HL-60/S4 (cell line): ENCODE data around the gene MAP3K9.

ENCODE experiments used
- in situ Hi-C: fragments of 300-500 bp; cut with MboI; formaldehyde crosslinking; loops from 2 replicates; pipeline ENCODE4 v1.14.3; 2022; ENCODE audit warnings: low sequenced_read_pairs

MAP3K9 gene

DNA sequence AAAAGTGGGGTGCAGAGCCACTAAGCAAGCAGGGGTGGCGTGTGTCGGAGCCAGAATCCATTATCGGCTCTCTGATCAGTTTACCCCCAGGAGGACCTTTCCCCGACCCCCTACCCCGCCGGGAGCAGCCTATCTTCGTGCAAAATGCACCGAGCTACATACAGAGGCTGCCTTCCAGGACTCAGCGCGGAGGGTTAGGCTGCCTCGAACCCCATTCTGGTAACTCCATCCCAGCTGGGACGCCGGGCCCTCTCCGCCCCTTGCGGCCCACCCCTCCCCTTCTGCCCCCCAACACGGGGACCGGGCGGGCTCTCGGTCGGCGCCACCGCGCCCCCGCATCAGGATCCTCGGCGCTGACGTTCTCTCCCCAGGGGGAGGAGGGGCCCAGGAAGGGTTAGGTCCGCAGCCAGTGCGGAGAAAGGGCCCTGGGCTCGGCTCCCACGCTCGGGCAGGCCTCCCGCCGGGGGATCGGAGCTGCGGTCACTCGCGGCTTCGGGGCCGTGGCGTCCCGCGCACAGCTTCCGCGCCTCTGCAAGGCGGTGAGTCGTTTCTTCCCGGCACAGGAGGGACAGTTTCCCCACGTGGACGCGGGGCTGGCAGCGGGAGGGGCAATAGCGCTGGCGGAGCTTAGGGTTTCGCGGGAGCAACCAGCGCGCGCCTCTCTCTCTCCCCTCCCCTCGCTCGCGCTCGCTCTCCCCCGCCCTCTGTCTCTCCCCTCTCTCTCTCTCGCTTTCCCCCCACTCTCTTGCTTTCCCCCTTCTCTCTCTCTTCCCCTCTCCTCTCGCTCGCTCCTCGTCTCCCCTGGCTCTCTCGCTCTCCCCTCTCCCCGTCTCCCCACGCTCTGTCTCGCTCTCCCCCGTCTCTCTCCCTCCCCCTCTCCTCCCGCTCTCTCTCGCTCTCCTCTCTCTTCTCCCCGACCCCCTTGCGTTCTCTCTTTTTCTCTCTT is 12.5 kb upstream of the MAP3K9 start:
- in situ Hi-C loops, result loop anchor here (25.0 kb wide), 1 partner anchor 210 kb away; the partner anchor contains the start of gene MED6

DNA sequence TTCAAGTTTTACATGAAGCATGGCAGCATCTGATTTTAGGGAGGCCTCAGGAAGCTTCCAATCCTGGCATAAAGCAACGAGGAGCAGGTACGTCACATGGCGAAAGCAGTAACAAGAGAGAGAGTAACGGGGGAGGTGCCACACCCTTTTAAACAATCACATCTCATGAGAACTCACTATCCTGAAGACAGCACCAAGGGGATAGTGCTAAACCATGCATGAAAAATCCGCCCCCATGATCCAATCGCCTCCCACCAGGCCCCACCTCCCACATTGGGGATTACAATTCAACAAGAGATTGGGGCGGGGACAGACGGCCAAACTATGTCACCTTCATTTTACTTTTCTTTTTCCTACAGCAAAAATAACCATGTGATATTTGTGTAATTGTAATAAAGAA is 7.2 kb upstream of the MAP3K9 start:
- in situ Hi-C loops, result loop anchor here (25.0 kb wide), 1 partner anchor 204 kb away; the partner anchor contains the start of gene MED6

- in situ Hi-C loops, result loop anchor here (25.0 kb wide), 1 partner anchor 202 kb away; the partner anchor contains the start of gene MED6
These were observed 5.2 kb upstream of the MAP3K9 start for GRCh38 chr14:70814466-70814865.

- in situ Hi-C loops, result loop anchor here (25.0 kb wide), 1 partner anchor 200 kb away; the partner anchor contains the start of gene MED6
These were observed 3.0 kb upstream of the MAP3K9 start for GRCh38 chr14:70812124-70812818.

DNA sequence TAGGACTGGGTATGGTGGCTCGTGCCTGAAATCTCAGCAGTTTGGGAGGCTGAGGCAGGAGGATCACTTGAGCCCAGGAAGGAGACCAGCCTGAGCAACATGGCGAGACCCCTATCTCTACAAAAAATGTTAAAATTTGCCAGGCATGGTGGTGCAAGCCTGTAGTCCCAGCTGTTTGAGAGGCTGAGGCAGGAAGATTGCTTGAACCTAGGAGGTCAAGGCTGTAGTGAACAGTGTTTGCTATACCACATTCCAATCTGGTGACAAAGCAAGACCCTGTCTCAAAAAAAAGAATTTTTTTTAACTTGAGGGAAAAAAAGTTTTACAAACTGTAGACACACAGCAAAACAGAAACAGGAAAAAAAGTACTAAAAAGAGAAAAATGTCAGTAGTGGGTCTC is 2.3 kb upstream of the MAP3K9 start:
- in situ Hi-C loops, result loop anchor here (25.0 kb wide), 1 partner anchor 199 kb away; the partner anchor contains the start of gene MED6

DNA sequence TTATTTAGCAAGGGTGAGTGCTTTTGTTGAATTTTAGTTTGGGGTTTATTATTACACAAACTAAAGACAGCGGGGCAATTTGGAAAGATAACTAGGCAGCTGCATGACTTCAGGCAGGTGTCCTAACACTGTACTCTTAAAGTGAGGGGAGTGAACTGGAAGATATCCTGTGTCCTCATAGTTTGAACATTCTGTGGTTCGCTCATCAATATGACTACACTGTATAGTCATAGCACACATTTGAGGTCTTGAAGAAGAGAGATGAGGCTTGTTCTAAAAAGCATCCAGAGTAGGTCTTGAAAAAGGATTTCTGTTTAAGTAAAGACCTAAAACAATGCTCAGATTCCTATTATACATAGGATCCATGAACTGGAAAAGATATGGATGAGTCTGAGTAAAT is 1.7 kb upstream of the MAP3K9 start:
- in situ Hi-C loops, result loop anchor here (25.0 kb wide), 1 partner anchor 199 kb away; the partner anchor contains the start of gene MED6

DNA sequence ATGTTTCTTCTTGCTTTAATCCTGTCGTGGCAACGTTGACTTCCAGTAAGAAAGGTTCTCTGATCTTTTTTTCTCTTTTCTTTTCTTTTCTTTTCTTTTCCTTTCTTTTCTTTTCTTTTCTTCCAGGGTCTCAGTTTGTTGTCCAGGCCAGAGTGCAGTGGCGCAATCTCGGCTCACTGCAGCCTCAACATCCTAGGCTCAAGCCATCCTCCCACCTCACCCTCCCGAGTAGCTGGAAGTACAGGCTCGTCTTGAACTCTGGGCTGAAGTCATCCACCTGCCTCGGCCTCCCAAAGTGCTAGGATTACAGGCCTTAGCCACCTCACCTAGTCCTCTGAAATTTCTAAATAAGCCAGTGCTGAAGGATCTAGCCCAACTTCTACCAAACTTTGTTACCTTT is 1.3 kb upstream of the MAP3K9 start:
- in situ Hi-C loops, result loop anchor here (25.0 kb wide), 1 partner anchor 198 kb away; the partner anchor contains the start of gene MED6

- in situ Hi-C loops, result loop anchor here (25.0 kb wide), 1 partner anchor 196 kb away; the partner anchor contains the start of gene MED6
These were observed 693 bp downstream of the MAP3K9 start for GRCh38 chr14:70808416-70809224.

DNA sequence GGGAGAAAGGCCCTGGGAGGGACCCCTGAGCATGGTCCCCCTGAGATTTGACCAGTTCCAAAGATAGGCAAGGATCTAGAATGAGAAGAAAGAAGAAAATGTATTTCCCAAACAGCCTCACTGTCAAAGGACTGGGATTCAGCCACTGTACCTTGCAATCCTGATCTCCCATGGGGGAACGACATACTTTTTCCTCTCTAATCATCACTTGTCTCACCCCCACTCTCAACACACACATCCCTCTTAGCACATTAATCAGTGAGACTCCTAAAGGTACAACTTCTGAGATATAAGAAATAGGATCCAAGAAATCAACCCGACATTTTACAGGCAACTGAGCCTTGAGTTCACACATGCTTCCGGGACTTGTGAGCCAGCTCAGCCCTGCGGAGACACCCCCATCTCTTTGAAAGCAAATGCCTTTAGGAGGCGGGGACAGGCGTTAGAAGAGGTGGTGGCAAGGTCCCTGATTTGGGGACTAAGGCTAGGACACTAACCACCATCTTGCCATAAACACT is 1.4 kb downstream of the MAP3K9 start:
- in situ Hi-C loops, result loop anchor here (25.0 kb wide), 1 partner anchor 196 kb away; the partner anchor contains the start of gene MED6

DNA sequence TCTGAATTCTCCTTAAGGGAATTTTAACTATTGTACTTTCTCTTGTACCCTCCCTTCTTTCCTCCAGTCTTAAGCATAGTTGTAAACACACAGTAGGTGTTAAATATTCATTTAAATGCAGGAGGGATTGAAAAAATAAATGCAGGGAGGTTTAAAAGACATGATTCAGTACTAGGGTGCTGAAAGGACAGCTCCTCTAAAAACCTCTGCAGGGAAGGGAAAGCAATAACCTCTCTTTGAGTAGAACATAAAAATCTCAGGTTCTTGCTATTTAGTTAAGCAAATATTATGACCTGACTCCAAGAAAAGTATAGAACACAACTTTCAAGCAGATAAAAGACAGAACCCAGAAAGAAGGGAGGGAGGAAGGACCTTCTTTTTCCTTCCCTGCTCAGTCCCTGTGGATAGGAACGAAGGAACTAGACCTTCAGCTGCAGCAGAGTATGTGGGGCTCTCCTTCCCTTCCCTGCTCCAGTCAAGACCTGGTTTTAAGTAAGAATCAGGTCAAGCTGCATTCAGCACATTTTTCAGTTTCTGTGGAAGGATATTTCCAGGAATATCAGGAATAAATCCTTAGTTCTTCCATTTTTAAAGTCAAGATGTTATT is 4.7 kb downstream of the MAP3K9 start:
- in situ Hi-C loops, result loop anchor here (25.0 kb wide), 1 partner anchor 192 kb away; the partner anchor contains the start of gene MED6

GRCh38 chr14:70803321-70804310 is 5.7 kb downstream of the MAP3K9 start:
- in situ Hi-C loops, result loop anchor here (25.0 kb wide), 1 partner anchor 191 kb away; the partner anchor contains the start of gene MED6

DNA sequence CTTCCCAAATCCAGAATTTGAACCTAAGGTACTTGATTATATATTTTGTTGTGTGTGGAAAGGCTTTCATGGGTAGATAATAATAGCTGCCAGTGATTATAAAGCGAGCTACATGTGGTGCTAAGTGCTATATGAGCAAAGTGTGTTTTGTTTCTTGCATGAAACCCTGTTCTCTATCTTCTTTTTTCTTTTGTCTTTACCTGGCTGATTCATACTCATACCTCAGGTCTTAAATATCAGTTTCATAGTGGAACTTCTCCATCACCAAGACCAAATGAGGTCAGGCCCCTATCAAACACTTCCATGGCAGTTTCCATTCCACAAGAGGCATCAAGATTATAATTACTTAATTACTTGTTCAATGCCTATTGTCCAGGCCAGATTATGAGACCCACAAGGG is 6.9 kb downstream of the MAP3K9 start:
- in situ Hi-C loops, result loop anchor here (25.0 kb wide), 1 partner anchor 190 kb away; the partner anchor contains the start of gene MED6

GRCh38 chr14:70801836-70802235 is 7.5 kb downstream of the MAP3K9 start:
- in situ Hi-C loops, result loop anchor here (25.0 kb wide), 1 partner anchor 190 kb away; the partner anchor contains the start of gene MED6

- in situ Hi-C loops, result no loop called here
These were observed 12.8 kb downstream of the MAP3K9 start for GRCh38 chr14:70796551-70796950.

- in situ Hi-C loops, result no loop called here
These were observed 15.0 kb downstream of the MAP3K9 start for GRCh38 chr14:70794294-70794693.

DNA sequence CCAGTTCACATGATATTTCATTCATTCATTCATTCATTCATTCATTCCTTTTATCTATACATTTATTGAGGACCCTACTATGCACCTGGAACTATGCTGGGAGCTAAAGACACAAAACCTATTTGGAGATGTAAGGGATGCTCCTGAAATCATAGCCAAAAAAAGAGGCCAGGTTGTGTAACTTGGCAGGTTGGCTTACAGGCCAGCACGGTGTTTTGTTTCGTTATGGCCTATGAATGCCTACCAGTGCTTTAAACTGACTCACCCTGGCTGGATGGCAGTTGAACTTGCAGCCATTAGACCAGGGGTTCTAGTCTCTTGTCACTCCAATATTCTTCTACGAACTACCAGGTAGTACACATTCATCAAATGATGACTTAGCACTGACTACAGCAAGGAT is 15.7 kb downstream of the MAP3K9 start:
- in situ Hi-C loops, result no loop called here

DNA sequence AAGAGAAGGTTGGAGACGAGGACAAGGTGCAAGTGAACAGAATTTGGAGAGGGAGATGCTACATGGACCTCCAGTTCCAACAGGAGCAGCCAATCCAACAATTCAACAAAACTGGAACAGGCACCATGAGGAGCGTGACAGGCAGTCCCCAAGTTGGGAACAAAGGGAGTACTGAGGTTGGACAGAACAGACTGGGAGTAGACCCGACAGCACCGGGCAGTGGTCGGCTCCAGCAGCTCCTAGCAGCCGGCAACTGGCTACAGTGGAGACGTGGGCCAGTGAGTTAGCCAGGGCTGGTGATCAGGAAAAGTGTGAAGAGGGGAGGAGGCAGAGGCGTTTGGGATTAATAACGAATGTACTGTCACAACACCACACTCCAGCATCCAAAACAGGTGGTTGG is 16.4 kb downstream of the MAP3K9 start:
- in situ Hi-C loops, result no loop called here

DNA sequence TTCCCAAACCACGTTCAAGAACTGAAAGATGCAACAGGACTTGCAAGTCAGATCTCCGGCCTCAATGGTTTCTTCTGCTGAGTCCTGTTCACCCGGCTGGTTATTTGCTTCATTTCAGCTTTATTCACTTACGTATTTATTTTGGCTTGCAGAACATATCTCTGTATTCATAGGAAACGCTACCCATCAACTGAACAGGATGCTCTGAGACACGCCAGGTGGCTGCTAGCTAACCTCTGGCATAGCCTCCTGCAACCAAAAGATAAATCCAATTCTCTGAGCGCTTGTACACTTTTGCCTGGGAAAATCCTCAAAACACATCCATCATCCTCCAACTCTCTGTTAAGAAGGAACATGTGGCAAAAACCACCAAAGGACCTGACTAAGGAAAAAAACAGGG is 17.3 kb downstream of the MAP3K9 start:
- in situ Hi-C loops, result no loop called here
